HepG2 (cell line): Measurements from ENCODE around the gene SFTPB.

ENCODE experiments used
- CC2D1A ChIP-seq: sonication (generic); formaldehyde crosslinking; IDR thresholded peaks from 2 replicates; pipeline ENCODE4 v1.8.1; 2023; ENCODE audit warnings: mild to moderate bottlenecking, missing genetic modification reagents
- CENPT ChIP-seq: sonication (generic); formaldehyde crosslinking; IDR thresholded peaks from 2 replicates; pipeline ENCODE4 v1.8.0; 2022; ENCODE audit warnings: low read depth, mild to moderate bottlenecking, moderate library complexity, missing genetic modification reagents
- CTCF ChIP-seq: sonication (generic); formaldehyde crosslinking; IDR thresholded peaks from 2 replicates; pipeline ENCODE4 v1.5.0; 2020; ENCODE audit warnings: mild to moderate bottlenecking, missing genetic modification reagents, moderate library complexity
- EZH2 ChIP-seq: conservative IDR thresholded peaks from 2 replicates; pipeline ENCODE4 v1.6.1; 2012; ENCODE audit warnings: mild to moderate bottlenecking, low read depth, low read length, moderate library complexity
- NR1H2 ChIP-seq: sonication (generic); formaldehyde crosslinking; IDR thresholded peaks from 2 replicates; pipeline ENCODE4 v1.8.1; 2022; ENCODE audit warnings: low read depth, missing genetic modification reagents, borderline replicate concordance
- PHB2 ChIP-seq: fragments of 450-650 bp; IDR thresholded peaks from 2 replicates; pipeline ENCODE4 v1.6.1; 2018; ENCODE audit not compliant: partially characterized antibody
- POLR2AphosphoS5 ChIP-seq: IDR thresholded peaks from 2 replicates; pipeline ENCODE4 v1.6.1; 2012; ENCODE audit warnings: low read depth, low read length
- ZBTB8A ChIP-seq: sonication (generic); formaldehyde crosslinking; IDR thresholded peaks from 2 replicates; pipeline ENCODE4 v1.4.0; 2020; ENCODE audit warnings: mild to moderate bottlenecking, low read depth, missing genetic modification reagents, borderline replicate concordance
- ZFP36 ChIP-seq: fragments of 150-350 bp; IDR thresholded peaks from 2 replicates; pipeline ENCODE4 v1.6.1; 2018; ENCODE audit warnings: borderline replicate concordance, low read length, low read depth; ENCODE audit not compliant: partially characterized antibody
- ZNF136 ChIP-seq: sonication (generic); formaldehyde crosslinking; IDR thresholded peaks from 2 replicates; pipeline ENCODE4 v1.8.1; 2022; ENCODE audit warnings: low read depth, mild to moderate bottlenecking, moderate library complexity, missing genetic modification reagents
- ZNF383 ChIP-seq: sonication (generic); formaldehyde crosslinking; IDR thresholded peaks from 2 replicates; pipeline ENCODE4 v1.4.0; 2020; ENCODE audit warnings: missing genetic modification reagents, mild to moderate bottlenecking, borderline replicate concordance

GRCh38 chr2:85702800-85703199 lies 34.8 kb upstream of the SFTPB start:
- TF ChIP-seq CTCF (CRISPR knock-in tag) (no peak), NR1H2 (CRISPR knock-in tag) (no peak), PHB2 (no peak), POLR2AphosphoS5 (no peak), EZH2 (no peak), ZNF136 (CRISPR knock-in tag) (no peak), ZFP36 (no peak), CC2D1A (no peak), ZNF383 (CRISPR knock-in tag) (no peak), ZBTB8A (CRISPR knock-in tag) (no peak), CENPT (CRISPR knock-in tag) (no peak)
